GM10266 (cell line): Measurements from ENCODE around the gene ZNF532.

Experiments used
- DNase-seq: peaks from one replicate; pipeline ENCODE4 v3.0.0; 2012; ENCODE audit errors: extremely low spot score
- CTCF ChIP-seq: IDR thresholded peaks from 2 replicates; pipeline ENCODE4 v1.5.1; 2012; ENCODE audit warnings: mild to moderate bottlenecking, low read depth; ENCODE audit not compliant: control insufficient read depth, insufficient read depth; ENCODE audit errors: missing control alignments

The ZNF532 gene

GRCh38 chr18:58966704-58967103 is 102.0 kb downstream of the ZNF532 start:
- DNase-seq, result no peak
- TF ChIP-seq CTCF, result no peak

- no peak for DNase-seq
- TF ChIP-seq CTCF, result no peak
Measured at GRCh38 chr18:58967751-58968254, 103.1 kb downstream of the ZNF532 start.

- DNase-seq, result no peak
- TF ChIP-seq CTCF, result no peak
Measured at GRCh38 chr18:58970943-58971790, 106.5 kb downstream of the ZNF532 start.

- no peak for TF ChIP-seq CTCF
- no peak for DNase-seq
Measured at GRCh38 chr18:58975296-58975695, 110.6 kb downstream of the ZNF532 start.

GRCh38 chr18:58975781-58976180 is 111.1 kb downstream of the ZNF532 start:
- no peak for TF ChIP-seq CTCF

GRCh38 chr18:58977223-58977622 is 112.5 kb downstream of the ZNF532 start:
- no peak for DNase-seq
- no peak for TF ChIP-seq CTCF

More at GRCh38 chr18:58975781-58976180, 111.1 kb downstream of the ZNF532 start:
- DNase-seq, result no peak

GRCh38 chr18:58977801-58978200 is 113.1 kb downstream of the ZNF532 start:
- no peak for TF ChIP-seq CTCF
- DNase-seq, result no peak
